ENCODE results near the gene ANKMY1. TPM values are rescaled to one million over a fixed set of nuclear protein-coding genes. Genes with fewer than 3 reads are reported as not detected.

Gene ANKMY1
- total and polyA plus RNA-seq, 2 of the 13 experiments (the other 11 are each of a cell fraction or from before 2014, with no cell fraction given): 11.7 to 18.8 TPM

DNA sequence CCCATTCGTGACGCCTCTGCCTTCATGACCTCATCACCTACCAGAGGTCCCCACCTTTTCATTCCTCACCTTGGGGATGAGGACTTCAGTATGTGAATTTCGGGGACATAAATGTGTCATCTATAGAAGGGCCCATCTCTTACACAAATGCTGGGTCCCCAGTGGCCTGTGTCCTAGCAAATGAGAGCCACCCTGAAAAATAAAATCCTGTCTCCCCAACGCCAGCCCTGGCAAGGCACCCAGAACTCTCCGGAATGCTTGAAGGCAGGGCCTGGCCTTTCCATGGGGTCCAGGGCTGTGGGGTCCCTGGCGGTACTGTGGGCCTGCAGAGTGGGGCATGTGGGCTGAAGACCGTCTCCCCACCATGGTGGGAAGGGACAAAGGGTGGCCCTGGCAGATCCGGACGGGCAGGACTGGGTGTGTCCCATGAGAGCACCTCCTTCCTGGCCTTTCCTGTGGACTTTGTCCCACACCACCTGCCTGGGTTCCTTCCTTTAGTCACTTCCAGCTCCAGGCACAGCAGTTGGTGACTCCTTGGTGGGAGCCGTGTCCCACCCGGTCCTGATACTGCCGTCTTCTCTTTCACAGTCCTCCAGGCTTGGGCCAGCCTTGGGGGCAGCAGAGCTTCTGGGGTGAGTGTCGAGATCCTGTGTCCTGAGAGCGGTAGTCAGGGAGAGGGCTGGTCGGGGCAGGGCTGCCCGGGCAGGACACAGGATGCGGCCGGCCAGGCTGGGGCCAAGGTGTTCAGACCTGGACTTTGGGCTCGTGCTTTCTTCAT is 47.3 kb upstream of the ANKMY1 start (continued):
- TF ChIP-seq ZNF10 (CRISPR knock-in tag; IDR thresholded peaks at IDR 0.05; ENCODE audit: borderline replicate concordance, low read depth) (no peak), ZFY (CRISPR knock-in tag; IDR thresholded peaks at IDR 0.05) (peak; percentile 58), CC2D1A (CRISPR knock-in tag; IDR thresholded peaks at IDR 0.05) (0 out of 2 replicates have a peak, but pooled peaks have one; percentile 36), ZNF430 (CRISPR knock-in tag; IDR thresholded peaks at IDR 0.05) (no peak), ZNF44 (CRISPR knock-in tag; IDR thresholded peaks at IDR 0.05) (no peak), ONECUT2 (CRISPR knock-in tag; IDR thresholded peaks at IDR 0.05) (no peak), HHEX (CRISPR knock-in tag; IDR thresholded peaks at IDR 0.05) (no peak), NCOA2 (CRISPR knock-in tag; IDR thresholded peaks at IDR 0.05) (no peak; the same call in 1 of the 2 replicates), KDM5A (IDR thresholded peaks at IDR 0.05; ENCODE audit: borderline replicate concordance, low read length) (no peak), ZNF460 (CRISPR knock-in tag; IDR thresholded peaks at IDR 0.05; ENCODE audit: borderline replicate concordance) (no peak), HOXD1 (CRISPR knock-in tag; IDR thresholded peaks at IDR 0.05) (no peak), TEAD3 (CRISPR knock-in tag; optimal IDR thresholded peaks at IDR 0.05; ENCODE audit: borderline replicate concordance) (peak; percentile 6), SAP130 (CRISPR knock-in tag; IDR thresholded peaks at IDR 0.05; ENCODE audit: low read depth) (peak; percentile 91), HDAC1 (CRISPR knock-in tag; IDR thresholded peaks at IDR 0.05) (0 out of 2 replicates have a peak, but pooled peaks have one; percentile 35), ZKSCAN5 (CRISPR knock-in tag; IDR thresholded peaks at IDR 0.05) (no peak), ZNF703 (CRISPR knock-in tag; IDR thresholded peaks at IDR 0.05; ENCODE audit: borderline replicate concordance) (no peak), KAT8 (CRISPR knock-in tag; IDR thresholded peaks at IDR 0.05) (peak; percentile 38), MBNL3 (CRISPR knock-in tag; conservative IDR thresholded peaks at IDR 0.05) (no peak), SMAD9 (CRISPR knock-in tag; IDR thresholded peaks at IDR 0.05) (no peak; the same call in 1 of the 2 replicates), MEIS2 (CRISPR knock-in tag; IDR thresholded peaks at IDR 0.05) (0 out of 2 replicates have a peak, but pooled peaks have one; percentile 43), ZNF777 (CRISPR knock-in tag; IDR thresholded peaks at IDR 0.05) (no peak), ZFP41 (CRISPR knock-in tag; IDR thresholded peaks at IDR 0.05; ENCODE audit: borderline replicate concordance) (0 out of 2 replicates have a peak, but pooled peaks have one; percentile 4), MTF1 (CRISPR knock-in tag; IDR thresholded peaks at IDR 0.05) (no peak), ESRRA (CRISPR knock-in tag; IDR thresholded peaks at IDR 0.05; ENCODE audit: low read depth) (no peak; the same call in none of the 2 replicates), NCOA1 (CRISPR knock-in tag; IDR thresholded peaks at IDR 0.05) (peak; percentile 69; the same call in 1 of the 2 replicates), ZEB1 (IDR thresholded peaks at IDR 0.05; ENCODE audit: insufficient replicate concordance, low read depth) (no peak)
- TF ChIP-seq, protein P1, sequence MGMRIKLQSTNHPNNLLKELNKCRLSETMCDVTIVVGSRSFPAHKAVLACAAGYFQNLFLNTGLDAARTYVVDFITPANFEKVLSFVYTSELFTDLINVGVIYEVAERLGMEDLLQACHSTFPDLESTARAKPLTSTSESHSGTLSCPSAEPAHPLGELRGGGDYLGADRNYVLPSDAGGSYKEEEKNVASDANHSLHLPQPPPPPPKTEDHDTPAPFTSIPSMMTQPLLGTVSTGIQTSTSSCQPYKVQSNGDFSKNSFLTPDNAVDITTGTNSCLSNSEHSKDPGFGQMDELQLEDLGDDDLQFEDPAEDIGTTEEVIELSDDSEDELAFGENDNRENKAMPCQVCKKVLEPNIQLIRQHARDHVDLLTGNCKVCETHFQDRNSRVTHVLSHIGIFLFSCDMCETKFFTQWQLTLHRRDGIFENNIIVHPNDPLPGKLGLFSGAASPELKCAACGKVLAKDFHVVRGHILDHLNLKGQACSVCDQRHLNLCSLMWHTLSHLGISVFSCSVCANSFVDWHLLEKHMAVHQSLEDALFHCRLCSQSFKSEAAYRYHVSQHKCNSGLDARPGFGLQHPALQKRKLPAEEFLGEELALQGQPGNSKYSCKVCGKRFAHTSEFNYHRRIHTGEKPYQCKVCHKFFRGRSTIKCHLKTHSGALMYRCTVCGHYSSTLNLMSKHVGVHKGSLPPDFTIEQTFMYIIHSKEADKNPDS (CRISPR knock-in tag; IDR thresholded peaks at IDR 0.05): no peak
- TF ChIP-seq, protein P2, sequence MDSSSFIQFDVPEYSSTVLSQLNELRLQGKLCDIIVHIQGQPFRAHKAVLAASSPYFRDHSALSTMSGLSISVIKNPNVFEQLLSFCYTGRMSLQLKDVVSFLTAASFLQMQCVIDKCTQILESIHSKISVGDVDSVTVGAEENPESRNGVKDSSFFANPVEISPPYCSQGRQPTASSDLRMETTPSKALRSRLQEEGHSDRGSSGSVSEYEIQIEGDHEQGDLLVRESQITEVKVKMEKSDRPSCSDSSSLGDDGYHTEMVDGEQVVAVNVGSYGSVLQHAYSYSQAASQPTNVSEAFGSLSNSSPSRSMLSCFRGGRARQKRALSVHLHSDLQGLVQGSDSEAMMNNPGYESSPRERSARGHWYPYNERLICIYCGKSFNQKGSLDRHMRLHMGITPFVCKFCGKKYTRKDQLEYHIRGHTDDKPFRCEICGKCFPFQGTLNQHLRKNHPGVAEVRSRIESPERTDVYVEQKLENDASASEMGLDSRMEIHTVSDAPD (CRISPR knock-in tag; IDR thresholded peaks at IDR 0.05): no peak
- TF ChIP-seq, protein P3, sequence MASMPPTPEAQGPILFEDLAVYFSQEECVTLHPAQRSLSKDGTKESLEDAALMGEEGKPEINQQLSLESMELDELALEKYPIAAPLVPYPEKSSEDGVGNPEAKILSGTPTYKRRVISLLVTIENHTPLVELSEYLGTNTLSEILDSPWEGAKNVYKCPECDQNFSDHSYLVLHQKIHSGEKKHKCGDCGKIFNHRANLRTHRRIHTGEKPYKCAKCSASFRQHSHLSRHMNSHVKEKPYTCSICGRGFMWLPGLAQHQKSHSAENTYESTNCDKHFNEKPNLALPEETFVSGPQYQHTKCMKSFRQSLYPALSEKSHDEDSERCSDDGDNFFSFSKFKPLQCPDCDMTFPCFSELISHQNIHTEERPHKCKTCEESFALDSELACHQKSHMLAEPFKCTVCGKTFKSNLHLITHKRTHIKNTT (CRISPR knock-in tag; IDR thresholded peaks at IDR 0.05): no peak

All from HepG2 (cell line).